OCI-LY7 (cell line): ENCODE results near the gene MYO1F.

Experiments used
- CTCF ChIP-seq: fragments of 200-600 bp; sonication (generic); conservative IDR thresholded peaks from 2 replicates; pipeline ENCODE4 v1.5.1; 2014; ENCODE audit warnings: mild to moderate bottlenecking, antibody characterized with exemption, low read length, moderate library complexity, mixed read lengths
- EZH2phosphoT487 ChIP-seq: fragments of 200-600 bp; sonication (generic); IDR thresholded peaks from 2 replicates; pipeline ENCODE4 v1.6.1; 2018; ENCODE audit warnings: low read depth, borderline replicate concordance, mild to moderate bottlenecking, mixed run types, antibody characterized with exemption, low read length, moderate library complexity, mixed read lengths

- TF ChIP-seq CTCF, result no peak
- no peak for TF ChIP-seq EZH2phosphoT487
Observed at GRCh38 chr19:8539621-8540149, 37.6 kb downstream of the MYO1F start.
